ENCODE measurements around the gene NF2. TPM values are rescaled to one million over a fixed set of nuclear protein-coding genes. Genes with fewer than 3 reads are reported as not detected.
"Not testable (repeated sequence)": the region's sequence is repeated elsewhere in the genome, so short reads cannot be mapped to it uniquely, and the experiment has no call there.

The NF2 gene
- total RNA-seq, 1 donor from 2014 or later, result 73.0 TPM

DNA sequence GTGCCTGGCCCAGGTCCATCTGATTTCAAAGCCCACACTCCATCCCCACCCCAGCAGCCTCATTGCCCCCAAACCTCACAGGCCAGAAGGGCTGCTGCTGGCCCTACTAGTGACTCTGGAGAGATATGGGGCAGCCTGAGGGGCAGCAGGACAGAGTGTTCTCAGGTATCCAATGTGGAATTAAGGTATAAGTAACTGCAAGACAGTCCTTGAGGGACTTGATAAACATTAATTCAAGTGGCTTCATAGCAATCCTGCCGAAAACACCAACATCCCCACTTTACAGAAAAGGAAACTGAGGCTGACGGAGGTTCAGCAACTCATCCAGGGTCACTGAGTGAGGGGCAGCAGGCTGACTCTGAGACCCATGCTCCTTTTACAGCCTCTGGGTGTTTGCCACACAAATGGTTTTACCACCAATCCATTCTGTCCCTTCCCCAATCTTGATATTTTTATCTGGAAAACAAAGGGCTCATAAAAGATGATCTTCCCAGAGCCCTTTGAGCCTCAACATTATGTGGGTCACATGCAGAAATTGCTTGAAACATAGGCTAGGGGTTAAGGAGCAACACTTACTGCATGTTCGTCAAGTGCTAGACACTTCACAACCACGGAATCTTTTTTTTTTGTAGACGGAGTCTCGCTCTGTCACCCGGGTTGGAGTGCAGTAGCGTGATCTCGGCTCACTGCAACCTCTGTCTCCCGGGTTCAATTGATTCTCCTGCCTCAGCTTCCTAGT lies 24.8 kb upstream of the NF2 start:
- H3K4me3 Mint-ChIP-seq (ENCODE audit: unreplicated experiment), result no peak overlapping the region
- H3K27me3 Mint-ChIP-seq (ENCODE audit: low read depth), result no peaks in the 10 kb centered on the region
- H3K27ac Mint-ChIP-seq (ENCODE audit: unreplicated experiment), result no peak overlapping the region
- no peak for DNase-seq (ENCODE audit: low spot score)
- H3K36me3 Mint-ChIP-seq (ENCODE audit: low read depth), result no peaks in the 10 kb centered on the region
- TF ChIP-seq, protein P1, sequence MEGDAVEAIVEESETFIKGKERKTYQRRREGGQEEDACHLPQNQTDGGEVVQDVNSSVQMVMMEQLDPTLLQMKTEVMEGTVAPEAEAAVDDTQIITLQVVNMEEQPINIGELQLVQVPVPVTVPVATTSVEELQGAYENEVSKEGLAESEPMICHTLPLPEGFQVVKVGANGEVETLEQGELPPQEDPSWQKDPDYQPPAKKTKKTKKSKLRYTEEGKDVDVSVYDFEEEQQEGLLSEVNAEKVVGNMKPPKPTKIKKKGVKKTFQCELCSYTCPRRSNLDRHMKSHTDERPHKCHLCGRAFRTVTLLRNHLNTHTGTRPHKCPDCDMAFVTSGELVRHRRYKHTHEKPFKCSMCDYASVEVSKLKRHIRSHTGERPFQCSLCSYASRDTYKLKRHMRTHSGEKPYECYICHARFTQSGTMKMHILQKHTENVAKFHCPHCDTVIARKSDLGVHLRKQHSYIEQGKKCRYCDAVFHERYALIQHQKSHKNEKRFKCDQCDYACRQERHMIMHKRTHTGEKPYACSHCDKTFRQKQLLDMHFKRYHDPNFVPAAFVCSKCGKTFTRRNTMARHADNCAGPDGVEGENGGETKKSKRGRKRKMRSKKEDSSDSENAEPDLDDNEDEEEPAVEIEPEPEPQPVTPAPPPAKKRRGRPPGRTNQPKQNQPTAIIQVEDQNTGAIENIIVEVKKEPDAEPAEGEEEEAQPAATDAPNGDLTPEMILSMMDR (IDR thresholded peaks at IDR 0.05), result no peak
- H3K4me1 Mint-ChIP-seq (ENCODE audit: low read depth), result peaks cover 9% of the 10 kb centered on the region
- no peaks in the 10 kb centered on the region for H3K9me3 Mint-ChIP-seq (ENCODE audit: low read depth)

DNA sequence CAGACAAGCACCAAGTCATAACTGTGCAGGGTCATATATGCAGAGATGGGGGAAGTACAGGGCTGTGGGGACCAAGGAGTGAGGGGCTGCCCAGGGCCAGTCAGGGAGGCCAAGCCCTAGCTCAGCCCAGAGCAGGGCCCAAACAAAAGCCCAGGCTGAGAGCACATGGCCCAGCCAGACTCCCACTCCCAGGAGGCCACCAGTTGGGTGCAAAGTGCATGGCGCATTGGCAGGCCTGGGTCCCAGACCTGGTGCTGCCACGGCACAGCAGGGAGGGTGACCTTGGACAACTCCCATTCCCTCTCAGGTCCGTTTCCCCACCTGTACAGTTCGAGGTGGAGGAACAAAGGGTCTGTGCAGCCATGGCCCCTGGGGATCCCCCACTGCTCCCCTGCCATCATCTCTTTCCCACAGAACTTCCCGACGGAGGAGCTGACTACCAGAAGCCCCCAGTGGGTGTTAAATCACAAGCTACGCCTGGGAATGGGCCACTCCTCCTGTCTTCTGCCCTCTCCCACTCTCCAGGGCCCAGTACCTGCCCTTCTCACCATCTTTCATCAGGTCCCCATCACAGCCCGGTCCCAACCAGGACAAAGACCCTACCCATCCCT lies 23.1 kb upstream of the NF2 start:
- Mint-ChIP-seq H3K36me3 (ENCODE audit: low read depth) (no peaks in the 10 kb centered on the region), H3K9me3 (ENCODE audit: low read depth) (no peaks in the 10 kb centered on the region), H3K4me1 (ENCODE audit: low read depth) (peaks cover 9% of the 10 kb centered on the region), H3K4me3 (ENCODE audit: unreplicated experiment) (peak overlapping the region; percentile 88), H3K27ac (ENCODE audit: unreplicated experiment) (peak overlapping the region; percentile 70), H3K27me3 (ENCODE audit: low read depth) (no peaks in the 10 kb centered on the region)
- TF ChIP-seq, protein P1 (IDR thresholded peaks at IDR 0.05), result no peak
- DNase-seq (ENCODE audit: low spot score), result no peak

DNA sequence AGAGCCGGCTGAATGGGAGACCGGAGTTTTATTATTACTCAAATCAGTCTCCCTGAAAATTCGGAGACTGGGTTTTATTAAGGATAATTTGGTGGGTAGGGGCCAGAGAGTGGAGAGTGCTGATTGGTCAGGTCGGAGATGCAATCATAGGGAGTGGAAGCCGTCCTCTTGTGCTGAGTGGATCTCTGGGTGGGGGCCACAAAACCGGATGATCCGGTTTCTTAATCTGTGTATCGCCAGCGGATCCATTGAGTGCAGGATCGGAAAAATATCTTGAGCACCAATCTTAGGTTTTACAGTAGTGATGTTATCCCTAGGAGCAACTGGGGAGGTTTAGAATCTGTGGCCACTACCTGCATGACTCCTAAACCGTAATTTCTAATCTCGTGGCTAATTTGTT lies 21.6 kb upstream of the NF2 start:
- peak overlapping the region; percentile 88 for H3K4me3 Mint-ChIP-seq (ENCODE audit: unreplicated experiment)
- peaks cover 9% of the 10 kb centered on the region for H3K4me1 Mint-ChIP-seq (ENCODE audit: low read depth)
- H3K36me3 Mint-ChIP-seq (ENCODE audit: low read depth), result no peaks in the 10 kb centered on the region
- no peak for DNase-seq (ENCODE audit: low spot score)
- H3K9me3 Mint-ChIP-seq (ENCODE audit: low read depth), result no peaks in the 10 kb centered on the region
- no peak overlapping the region for H3K27ac Mint-ChIP-seq (ENCODE audit: unreplicated experiment)
- TF ChIP-seq, protein P1 (IDR thresholded peaks at IDR 0.05), result no peak
- H3K27me3 Mint-ChIP-seq (ENCODE audit: low read depth), result no peaks in the 10 kb centered on the region

DNA sequence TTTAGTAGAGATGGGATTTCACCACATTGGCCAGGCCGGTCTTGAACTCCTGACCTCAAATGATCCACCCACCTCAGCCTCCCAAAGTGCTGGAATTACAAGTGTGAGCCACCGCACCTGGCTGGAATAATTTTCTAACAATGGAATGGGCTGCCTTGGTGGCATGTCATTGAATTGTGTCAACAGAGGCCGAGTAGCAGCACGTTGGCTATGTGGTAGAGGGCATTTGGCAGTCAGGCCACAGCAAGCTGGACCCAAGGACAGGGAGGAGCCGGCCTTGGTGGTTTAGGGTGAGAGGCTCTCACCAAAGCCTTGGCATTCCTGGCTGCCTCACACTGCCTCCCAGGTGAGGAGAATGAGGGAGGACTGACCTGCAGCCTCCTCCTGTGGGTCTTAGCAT lies 18.5 kb upstream of the NF2 start:
- no peak for DNase-seq (ENCODE audit: low spot score)
- TF ChIP-seq, protein P1 (IDR thresholded peaks at IDR 0.05), result no peak
- no peaks in the 10 kb centered on the region for H3K27me3 Mint-ChIP-seq (ENCODE audit: low read depth)
- no peak overlapping the region for H3K27ac Mint-ChIP-seq (ENCODE audit: unreplicated experiment)
- H3K36me3 Mint-ChIP-seq (ENCODE audit: low read depth), result no peaks in the 10 kb centered on the region
- no peak overlapping the region for H3K4me3 Mint-ChIP-seq (ENCODE audit: unreplicated experiment)
- H3K9me3 Mint-ChIP-seq (ENCODE audit: low read depth), result no peaks in the 10 kb centered on the region
- peaks cover 6% of the 10 kb centered on the region for H3K4me1 Mint-ChIP-seq (ENCODE audit: low read depth)

DNA sequence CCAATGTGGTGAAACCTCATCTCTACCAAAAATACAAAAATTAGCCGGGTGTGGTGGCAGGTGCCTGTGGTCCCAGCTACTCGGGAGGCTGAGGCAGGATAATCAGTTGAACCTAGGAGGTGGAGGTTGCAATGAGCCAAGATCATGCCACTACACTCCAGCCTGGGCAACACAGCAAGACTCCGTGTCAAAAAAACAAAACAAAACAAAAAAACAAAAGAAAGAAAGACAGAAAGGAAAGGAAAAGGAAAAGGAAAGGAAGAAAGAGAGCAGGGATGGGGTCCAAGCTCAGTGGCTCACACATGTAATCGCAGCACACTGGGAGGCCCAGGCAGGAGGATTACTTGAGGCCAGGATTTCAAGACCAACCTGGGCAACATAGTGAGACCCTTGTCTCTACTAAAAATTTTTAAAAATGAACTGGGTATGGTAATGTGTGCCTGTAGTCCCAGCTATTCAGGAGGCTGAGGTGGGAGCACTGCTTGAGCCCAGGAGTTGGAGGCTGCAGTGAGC lies 17.2 kb upstream of the NF2 start:
- H3K36me3 Mint-ChIP-seq (ENCODE audit: low read depth); H3K27ac Mint-ChIP-seq (ENCODE audit: unreplicated experiment); H3K27me3 Mint-ChIP-seq (ENCODE audit: low read depth); H3K4me3 Mint-ChIP-seq (ENCODE audit: unreplicated experiment); DNase-seq (ENCODE audit: low spot score); H3K9me3 Mint-ChIP-seq (ENCODE audit: low read depth); H3K4me1 Mint-ChIP-seq (ENCODE audit: low read depth): not testable (repeated sequence)

Data from chondrocyte (in vitro differentiated cells).